NOMO-1 (cell line): ENCODE results near the gene NUDT7.

Source experiments
- DNase-seq, 2 experiments: peaks; one replicate each; lab custom pipeline; 2025; ENCODE audit not compliant: unreplicated experiment in 2 of 2; lab: John Stamatoyannopoulos, UW

Gene NUDT7

GRCh38 chr16:77722309-77723107, at the start of gene NUDT7:
TSS of gene NUDT7 (plus strand) at chr16:77722514. CDS start at chr16:77722583, 69 bp downstream.
- peak; percentile 90 to 95 for DNase-seq

GRCh38 chr16:77674888-77675287, 47.4 kb upstream of the NUDT7 start:
- no peak for DNase-seq

- DNase-seq: peak; percentile 70 to 82
Measured at GRCh38 chr16:77675464-77676324, 46.6 kb upstream of the NUDT7 start.

- DNase-seq: no peak
Measured at GRCh38 chr16:77677129-77677528, 45.2 kb upstream of the NUDT7 start.

- DNase-seq: peak; percentile 88 to 94
Measured at GRCh38 chr16:77679391-77679790, 42.9 kb upstream of the NUDT7 start.

GRCh38 chr16:77679901-77680300, 42.4 kb upstream of the NUDT7 start:
- peak; percentile 96 to 99 for DNase-seq

- no peak for DNase-seq
Measured at GRCh38 chr16:77680496-77680895, 41.8 kb upstream of the NUDT7 start.

GRCh38 chr16:77682586-77682985, 39.7 kb upstream of the NUDT7 start:
- DNase-seq: no peak

- DNase-seq: no peak
Measured at GRCh38 chr16:77683397-77684180, 38.7 kb upstream of the NUDT7 start.

- peak in 1 of 2 experiments; percentile 30 for DNase-seq
Measured at GRCh38 chr16:77684181-77684526, 38.2 kb upstream of the NUDT7 start.

- no peak for DNase-seq
Measured at GRCh38 chr16:77686385-77686784, 35.9 kb upstream of the NUDT7 start.

- no peak for DNase-seq
Measured at GRCh38 chr16:77689971-77690370, 32.3 kb upstream of the NUDT7 start.

GRCh38 chr16:77690416-77690815, 31.9 kb upstream of the NUDT7 start:
- DNase-seq: no peak

- no peak for DNase-seq
Measured at GRCh38 chr16:77692612-77693011, 29.7 kb upstream of the NUDT7 start.

GRCh38 chr16:77696149-77696548, 26.2 kb upstream of the NUDT7 start:
- no peak for DNase-seq

- peak; percentile 42 to 48 for DNase-seq
Measured at GRCh38 chr16:77700846-77701245, 21.5 kb upstream of the NUDT7 start.

- no peak for DNase-seq
Measured at GRCh38 chr16:77705351-77705750, 17.0 kb upstream of the NUDT7 start.

- no peak for DNase-seq
Measured at GRCh38 chr16:77711179-77711578, 11.1 kb upstream of the NUDT7 start.

GRCh38 chr16:77711775-77712174, 10.5 kb upstream of the NUDT7 start:
- no peak for DNase-seq

- no peak for DNase-seq
Measured at GRCh38 chr16:77715145-77715544, 7.2 kb upstream of the NUDT7 start.

GRCh38 chr16:77721752-77722308, 484 bp upstream of the NUDT7 start:
- DNase-seq: no peak
